DOHH2 (cell line): ENCODE measurements around the gene MIEN1.

Experiments used
- H3F3A ChIP-seq: fragments of 200-600 bp; sonication (generic), shearing (Covaris generic); 2 replicates; pipeline ENCODE4 v1.6.0; 2016; ENCODE audit warnings: antibody characterized with exemption, mild to moderate bottlenecking; ENCODE audit not compliant: control insufficient read depth, insufficient read depth
- H3K27ac ChIP-seq: fragments of 200-600 bp; sonication (generic); 2 replicates; pipeline ENCODE4 v1.5.1; 2014; ENCODE audit warnings: low read depth, mild to moderate bottlenecking, low read length, moderate library complexity
- H3K27me3 ChIP-seq: fragments of 200-600 bp; sonication (generic); 2 replicates; pipeline ENCODE4 v1.6.1; 2014; ENCODE audit warnings: mild to moderate bottlenecking, low read length, mixed read lengths; ENCODE audit not compliant: control insufficient read depth
- H3K36me3 ChIP-seq: fragments of 200-600 bp; sonication (generic); 2 replicates; pipeline ENCODE4 v1.6.1; 2014; ENCODE audit warnings: mild to moderate bottlenecking, low read length, moderate library complexity, mixed read lengths; ENCODE audit not compliant: control insufficient read depth
- H3K4me1 ChIP-seq: fragments of 200-600 bp; sonication (generic); 2 replicates; pipeline ENCODE4 v1.6.1; 2014; ENCODE audit warnings: mild to moderate bottlenecking, low read length, mixed read lengths; ENCODE audit not compliant: control insufficient read depth
- H3K4me2 ChIP-seq: fragments of 200-600 bp; sonication (generic); 2 replicates; pipeline ENCODE4 v1.6.0; 2014; ENCODE audit warnings: mild to moderate bottlenecking, low read length, moderate library complexity
- H3K4me3 ChIP-seq: fragments of 200-600 bp; sonication (generic); 2 replicates; pipeline ENCODE4 v1.5.1; 2014; ENCODE audit warnings: mild to moderate bottlenecking, low read length, mixed read lengths
- H3K79me2 ChIP-seq: fragments of 200-600 bp; sonication (generic); 2 replicates; pipeline ENCODE4 v1.6.1; 2014; ENCODE audit warnings: mild to moderate bottlenecking, low read length, mixed read lengths; ENCODE audit not compliant: control insufficient read depth
- H3K9me2 ChIP-seq: fragments of 200-600 bp; sonication (generic); replicated peaks from 2 replicates; pipeline ENCODE4 v1.6.1; 2014; ENCODE audit warnings: mild to moderate bottlenecking, low read length, mixed read lengths; ENCODE audit not compliant: control insufficient read depth
- H3K9me3 ChIP-seq: fragments of 200-600 bp; sonication (generic); 2 replicates; pipeline ENCODE4 v1.6.1; 2014; ENCODE audit warnings: antibody characterized with exemption, low read length, mixed read lengths; ENCODE audit not compliant: control insufficient read depth, insufficient read depth
- H4K20me1 ChIP-seq: fragments of 200-600 bp; sonication (generic); 2 replicates; pipeline ENCODE4 v1.6.0; 2014; ENCODE audit warnings: low read depth, mild to moderate bottlenecking, antibody characterized with exemption, low read length, moderate library complexity; ENCODE audit not compliant: control insufficient read depth, insufficient read depth
- EZH2phosphoT487 ChIP-seq: fragments of 200-600 bp; sonication (generic); IDR thresholded peaks from 2 replicates; pipeline ENCODE4 v1.6.1; 2017; ENCODE audit warnings: borderline replicate concordance, mild to moderate bottlenecking, antibody characterized with exemption, low read length, moderate library complexity, mixed read lengths
- TF ChIP-seq, protein P1 (sequence below): fragments of 200-600 bp; sonication (generic); IDR thresholded peaks from one replicate; pipeline ENCODE4 v1.5.1; 2014; ENCODE audit warnings: antibody characterized with exemption, mild to moderate bottlenecking, low read depth, low read length; ENCODE audit not compliant: poor library complexity, severe bottlenecking

Gene MIEN1

DNA sequence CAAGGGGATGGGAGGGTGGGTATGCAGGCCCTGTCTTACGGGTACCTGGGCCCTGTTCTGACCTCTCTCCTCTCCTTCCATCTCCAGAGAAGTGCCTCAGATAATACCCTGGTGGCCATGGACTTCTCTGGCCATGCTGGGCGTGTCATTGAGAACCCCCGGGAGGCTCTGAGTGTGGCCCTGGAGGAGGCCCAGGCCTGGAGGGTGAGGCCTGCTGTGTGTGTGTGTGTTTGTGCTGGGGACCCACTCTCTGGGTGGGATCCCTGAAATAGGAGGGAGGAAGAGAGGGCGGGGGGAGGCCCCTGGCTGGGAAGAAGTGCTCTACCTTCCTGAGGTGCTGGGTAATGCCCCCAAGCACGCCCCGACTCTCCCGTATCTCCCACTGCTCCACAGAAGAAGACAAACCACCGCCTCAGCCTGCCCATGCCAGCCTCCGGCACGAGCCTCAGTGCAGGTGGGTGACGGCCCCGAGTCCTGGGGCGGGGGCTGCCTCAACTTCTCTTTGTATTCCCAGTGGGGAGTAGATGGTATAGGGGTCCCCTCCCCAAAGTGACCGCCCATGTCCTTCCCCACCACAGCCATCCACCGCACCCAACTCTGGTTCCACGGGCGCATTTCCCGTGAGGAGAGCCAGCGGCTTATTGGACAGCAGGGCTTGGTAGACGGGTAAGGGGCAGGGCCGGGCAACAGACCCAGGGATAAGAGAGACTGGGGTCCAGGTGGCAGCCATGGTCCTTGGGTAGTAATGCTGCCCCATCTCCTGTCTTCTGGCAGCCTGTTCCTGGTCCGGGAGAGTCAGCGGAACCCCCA is 15.2 kb upstream of the MIEN1 start:
- no peaks in the 10 kb centered on the region for H3K9me2 ChIP-seq
- peaks cover 4% of the 10 kb centered on the region for H3K4me1 ChIP-seq
- no peak overlapping the region for H3K27ac ChIP-seq
- no peaks in the 10 kb centered on the region for H3K36me3 ChIP-seq
- H3K9me3 ChIP-seq = no peaks in the 10 kb centered on the region
- no peak for TF ChIP-seq EZH2phosphoT487
- TF ChIP-seq, protein P1, sequence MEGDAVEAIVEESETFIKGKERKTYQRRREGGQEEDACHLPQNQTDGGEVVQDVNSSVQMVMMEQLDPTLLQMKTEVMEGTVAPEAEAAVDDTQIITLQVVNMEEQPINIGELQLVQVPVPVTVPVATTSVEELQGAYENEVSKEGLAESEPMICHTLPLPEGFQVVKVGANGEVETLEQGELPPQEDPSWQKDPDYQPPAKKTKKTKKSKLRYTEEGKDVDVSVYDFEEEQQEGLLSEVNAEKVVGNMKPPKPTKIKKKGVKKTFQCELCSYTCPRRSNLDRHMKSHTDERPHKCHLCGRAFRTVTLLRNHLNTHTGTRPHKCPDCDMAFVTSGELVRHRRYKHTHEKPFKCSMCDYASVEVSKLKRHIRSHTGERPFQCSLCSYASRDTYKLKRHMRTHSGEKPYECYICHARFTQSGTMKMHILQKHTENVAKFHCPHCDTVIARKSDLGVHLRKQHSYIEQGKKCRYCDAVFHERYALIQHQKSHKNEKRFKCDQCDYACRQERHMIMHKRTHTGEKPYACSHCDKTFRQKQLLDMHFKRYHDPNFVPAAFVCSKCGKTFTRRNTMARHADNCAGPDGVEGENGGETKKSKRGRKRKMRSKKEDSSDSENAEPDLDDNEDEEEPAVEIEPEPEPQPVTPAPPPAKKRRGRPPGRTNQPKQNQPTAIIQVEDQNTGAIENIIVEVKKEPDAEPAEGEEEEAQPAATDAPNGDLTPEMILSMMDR = no peak
- no peak overlapping the region for H3K4me3 ChIP-seq
- H3K4me2 ChIP-seq = no peak overlapping the region
- H4K20me1 ChIP-seq = no peaks in the 10 kb centered on the region
- H3K27me3 ChIP-seq = no peaks in the 10 kb centered on the region
- no peaks in the 10 kb centered on the region for H3K79me2 ChIP-seq
- H3F3A ChIP-seq = peaks cover 5% of the 10 kb centered on the region; the same call in 1 of the 2 replicates

DNA sequence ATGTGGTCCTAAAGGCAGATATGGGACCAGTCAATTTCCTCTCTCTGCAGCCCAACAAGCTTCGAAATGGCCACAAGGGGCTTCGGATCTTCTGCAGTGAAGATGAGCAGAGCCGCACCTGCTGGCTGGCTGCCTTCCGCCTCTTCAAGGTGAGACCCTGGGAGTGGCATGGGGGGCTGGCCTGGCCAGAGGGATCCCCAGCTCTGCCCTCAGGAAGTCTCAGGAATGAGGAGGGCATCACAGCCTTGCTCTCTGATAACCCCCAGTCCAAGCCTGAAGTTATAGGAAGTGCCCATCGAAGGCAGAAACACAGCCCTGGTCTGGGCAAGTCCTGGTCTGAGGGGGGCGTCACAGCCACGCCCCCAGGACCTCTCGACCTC is 14.5 kb upstream of the MIEN1 start:
- Histone ChIP-seq H3K27ac (no peak overlapping the region), H3K9me2 (no peaks in the 10 kb centered on the region), H3K4me3 (no peak overlapping the region), H3K27me3 (no peaks in the 10 kb centered on the region), H3K9me3 (no peaks in the 10 kb centered on the region), H3K4me2 (no peak overlapping the region), H4K20me1 (no peaks in the 10 kb centered on the region), H3K79me2 (no peaks in the 10 kb centered on the region), H3K4me1 (peaks cover 11% of the 10 kb centered on the region), H3K36me3 (no peaks in the 10 kb centered on the region), H3F3A (peaks cover 5% of the 10 kb centered on the region; the same call in 1 of the 2 replicates)
- no peak for TF ChIP-seq EZH2phosphoT487
- TF ChIP-seq, protein P1 = no peak

DNA sequence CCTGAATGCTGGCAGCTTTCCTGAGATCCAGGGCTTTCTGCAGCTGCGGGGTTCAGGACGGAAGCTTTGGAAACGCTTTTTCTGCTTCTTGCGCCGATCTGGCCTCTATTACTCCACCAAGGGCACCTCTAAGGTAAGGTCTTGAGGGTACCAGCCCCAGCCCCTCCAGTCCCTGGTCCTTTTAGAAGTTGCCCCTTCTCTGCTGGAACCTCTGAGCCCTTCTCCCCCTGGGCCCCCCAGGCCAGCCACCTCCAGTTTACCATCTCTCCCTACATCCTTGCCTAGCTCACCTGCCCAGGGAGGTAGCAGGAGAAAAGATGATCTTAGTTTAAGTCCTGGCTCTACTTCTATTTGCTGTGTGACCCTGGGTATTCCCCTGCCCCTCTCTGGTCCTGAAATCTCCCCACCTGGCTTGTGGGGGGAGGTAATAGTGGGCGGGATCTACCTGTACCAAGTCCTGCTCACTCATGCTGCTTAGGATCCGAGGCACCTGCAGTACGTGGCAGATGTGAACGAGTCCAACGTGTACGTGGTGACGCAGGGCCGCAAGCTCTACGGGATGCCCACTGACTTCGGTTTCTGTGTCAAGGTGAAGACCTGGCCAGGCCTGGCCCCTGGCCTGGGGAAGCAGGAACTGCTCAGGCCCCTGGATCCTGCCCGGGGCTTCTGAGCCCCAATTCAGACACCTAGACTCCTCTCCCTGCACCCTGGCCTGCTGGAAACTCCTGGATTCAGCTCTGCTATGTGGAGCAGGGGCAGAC is 13.9 kb upstream of the MIEN1 start:
- no peaks in the 10 kb centered on the region for H3K9me3 ChIP-seq
- H3K4me1 ChIP-seq = peaks cover 17% of the 10 kb centered on the region
- no peaks in the 10 kb centered on the region for H3K9me2 ChIP-seq
- peaks cover 4% of the 10 kb centered on the region; the same call in 1 of the 2 replicates for H3F3A ChIP-seq
- no peaks in the 10 kb centered on the region for H3K27me3 ChIP-seq
- TF ChIP-seq, protein P1 = no peak
- TF ChIP-seq EZH2phosphoT487 = no peak
- no peak overlapping the region for H3K27ac ChIP-seq
- no peaks in the 10 kb centered on the region for H3K36me3 ChIP-seq
- H3K4me2 ChIP-seq = no peak overlapping the region
- no peaks in the 10 kb centered on the region for H3K79me2 ChIP-seq
- H4K20me1 ChIP-seq = no peaks in the 10 kb centered on the region
- no peak overlapping the region for H3K4me3 ChIP-seq
